ENCODE data around the gene PGA5.
A peak's percentile ranks its signal among the peaks of the same experiment; 100 is the strongest.
"Not testable (repeated sequence)": the region's sequence is repeated elsewhere in the genome, so short reads cannot be mapped to it uniquely, and the experiment has no call there.

The PGA5 gene

GRCh38 chr11:61229458-61229857 lies 11.5 kb upstream of the PGA5 start:
- not testable (repeated sequence) for DNase-seq

GRCh38 chr11:61231033-61231432 lies 9.9 kb upstream of the PGA5 start:
- DNase-seq, result not testable (repeated sequence)

- DNase-seq, result not testable (repeated sequence)
Measured at GRCh38 chr11:61231585-61231984, 9.4 kb upstream of the PGA5 start.

GRCh38 chr11:61232548-61233145 lies 8.3 kb upstream of the PGA5 start:
- not testable (repeated sequence) for DNase-seq

- not testable (repeated sequence) for DNase-seq
Measured at GRCh38 chr11:61237130-61237529, 3.8 kb upstream of the PGA5 start.

DNA sequence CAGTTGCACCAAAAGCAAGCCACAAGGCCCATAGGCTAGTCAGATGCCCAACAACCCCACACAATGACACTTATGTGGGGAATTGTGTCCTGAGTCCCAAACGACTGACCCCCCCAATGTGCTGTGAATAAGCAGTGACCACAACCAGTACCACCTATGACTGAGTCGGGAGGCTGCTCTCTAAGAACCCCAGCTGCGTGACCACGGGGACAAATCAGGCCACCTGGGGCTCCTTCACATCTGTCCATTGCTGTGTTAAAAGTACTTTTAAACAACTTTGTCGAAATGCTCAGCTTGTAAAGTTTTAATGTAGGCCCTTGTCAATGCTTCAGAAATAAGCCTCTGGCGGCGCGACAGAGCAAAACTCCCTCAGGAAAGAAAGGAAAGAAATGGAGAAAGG lies 687 bp upstream of the PGA5 start:
- not testable (repeated sequence) for DNase-seq

DNA sequence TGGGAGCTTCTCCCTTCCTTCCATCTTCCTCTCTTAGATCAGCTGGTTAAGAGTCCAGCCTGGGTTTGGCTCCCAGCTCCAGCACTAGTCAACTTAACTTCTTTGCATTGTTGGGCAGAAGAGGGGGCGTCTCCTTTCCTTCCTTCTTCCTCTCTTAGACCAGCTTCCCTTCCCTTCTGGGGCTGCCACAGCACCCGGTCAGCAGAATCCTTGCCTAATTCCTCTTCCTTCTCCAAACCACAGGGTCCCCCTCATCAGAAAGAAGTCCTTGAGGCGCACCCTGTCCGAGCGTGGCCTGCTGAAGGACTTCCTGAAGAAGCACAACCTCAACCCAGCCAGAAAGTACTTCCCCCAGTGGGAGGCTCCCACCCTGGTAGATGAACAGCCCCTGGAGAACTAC lies 551 bp downstream of the PGA5 start:
- DNase-seq, result not testable (repeated sequence)

- DNase-seq, result not testable (repeated sequence)
Measured at GRCh38 chr11:61245284-61245964, 4.4 kb downstream of the PGA5 start.

DNA sequence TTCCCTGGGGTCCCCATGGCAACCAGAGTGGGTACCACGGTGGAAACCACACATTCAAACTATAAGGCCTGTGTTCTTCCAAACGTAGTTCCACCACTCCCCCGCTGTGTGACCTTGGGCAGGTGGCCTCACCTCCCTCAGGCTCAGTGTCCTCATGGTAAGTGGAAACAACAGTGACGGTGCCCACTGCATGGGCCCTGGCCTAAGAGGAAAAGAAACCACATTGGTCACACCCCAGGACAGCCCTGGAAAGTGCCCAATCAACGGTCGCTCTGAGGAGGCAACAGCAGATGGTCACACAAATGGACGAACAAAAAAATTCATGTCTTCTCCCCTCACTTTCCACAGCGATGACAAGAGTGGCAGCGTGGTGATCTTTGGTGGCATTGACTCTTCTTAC lies 7.1 kb downstream of the PGA5 start:
- DNase-seq, result not testable (repeated sequence)

- not testable (repeated sequence) for DNase-seq
Measured at GRCh38 chr11:61249201-61249600, 8.2 kb downstream of the PGA5 start.

DNA sequence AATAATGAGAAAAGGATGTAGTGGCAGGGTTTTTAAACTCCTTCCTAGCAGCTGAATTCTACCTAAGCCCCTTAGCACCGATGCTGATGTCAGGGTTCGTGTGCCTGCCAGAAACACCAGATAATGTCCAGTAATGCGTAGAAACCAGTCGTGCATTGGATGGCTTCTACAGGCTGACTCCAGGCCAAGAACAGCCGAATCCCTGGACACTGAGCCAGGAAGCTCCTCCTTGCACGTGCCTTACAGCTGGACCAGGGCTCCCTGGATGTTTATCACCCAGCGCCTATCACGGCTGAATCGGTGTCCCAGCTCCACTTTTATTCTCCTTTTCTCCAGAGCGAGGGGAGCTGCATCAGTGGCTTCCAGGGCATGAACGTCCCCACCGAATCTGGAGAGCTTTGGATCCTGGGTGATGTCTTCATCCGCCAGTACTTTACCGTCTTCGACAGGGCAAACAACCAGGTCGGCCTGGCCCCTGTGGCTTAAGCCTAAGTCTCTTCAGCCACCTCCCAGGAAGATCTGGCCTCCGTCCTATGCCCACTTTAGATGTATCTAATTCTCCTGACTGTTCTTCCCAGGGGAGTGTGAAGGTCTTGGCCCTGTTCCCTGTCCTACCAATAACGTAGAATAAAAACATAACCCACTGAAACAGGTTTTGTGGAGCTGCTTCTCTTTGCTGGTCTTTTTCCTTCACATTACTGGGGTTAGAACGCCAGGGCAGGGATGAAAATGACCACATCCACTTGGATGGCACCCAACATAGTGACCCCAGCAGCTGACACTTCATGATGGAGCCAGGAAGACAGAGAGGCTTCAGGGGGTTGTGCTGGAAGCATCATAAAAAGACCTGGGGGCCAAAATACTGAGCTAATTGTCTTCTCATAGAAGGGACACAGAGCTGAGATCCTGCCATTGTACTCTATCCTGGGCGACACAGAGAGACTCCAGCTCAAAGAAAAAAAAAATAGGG lies 10.1 kb downstream of the PGA5 start:
- DNase-seq, result not testable (repeated sequence)

- not testable (repeated sequence) for DNase-seq
Measured at GRCh38 chr11:61252332-61252731, 11.4 kb downstream of the PGA5 start.

- DNase-seq, result peak; percentile 63
Measured at GRCh38 chr11:61254403-61255025, 13.5 kb downstream of the PGA5 start.

DNA sequence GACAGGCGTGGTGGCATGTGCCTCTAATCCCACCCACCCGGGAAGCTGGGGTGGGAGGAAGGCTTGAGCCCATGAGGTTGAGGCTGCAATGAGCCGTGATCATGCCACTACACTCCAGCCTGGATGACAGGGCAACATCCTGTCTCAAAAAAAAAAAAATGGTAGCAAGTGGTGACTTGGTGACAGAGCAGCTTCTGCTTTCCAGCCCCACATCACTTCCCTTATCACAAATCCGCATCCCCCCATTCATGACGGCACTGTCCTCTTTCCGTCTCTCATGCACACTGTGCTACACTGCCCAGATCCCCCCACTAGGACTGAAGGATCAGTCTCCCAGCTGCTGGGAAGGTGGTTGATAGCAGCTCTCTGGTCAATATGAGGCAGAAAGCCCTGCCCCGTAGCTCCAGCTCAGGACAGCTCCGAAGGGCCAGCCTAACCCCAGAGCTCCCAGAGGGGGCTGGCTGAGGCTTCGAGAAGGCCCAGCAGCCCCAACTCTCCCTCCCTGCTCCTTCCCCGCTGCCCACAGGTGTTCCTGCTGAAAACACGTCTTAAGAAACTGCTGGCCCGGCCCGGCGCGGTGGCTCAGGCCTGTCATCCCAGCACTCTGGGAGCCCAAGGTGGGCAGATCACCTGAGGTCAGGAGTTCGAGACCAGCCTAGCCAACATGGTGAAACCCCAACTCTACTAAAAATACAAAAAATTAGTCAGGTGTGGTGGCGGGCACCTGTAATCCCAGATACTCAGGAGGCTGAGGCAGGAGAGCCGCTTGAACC lies 15.9 kb downstream of the PGA5 start:
- no peak for DNase-seq

DNA sequence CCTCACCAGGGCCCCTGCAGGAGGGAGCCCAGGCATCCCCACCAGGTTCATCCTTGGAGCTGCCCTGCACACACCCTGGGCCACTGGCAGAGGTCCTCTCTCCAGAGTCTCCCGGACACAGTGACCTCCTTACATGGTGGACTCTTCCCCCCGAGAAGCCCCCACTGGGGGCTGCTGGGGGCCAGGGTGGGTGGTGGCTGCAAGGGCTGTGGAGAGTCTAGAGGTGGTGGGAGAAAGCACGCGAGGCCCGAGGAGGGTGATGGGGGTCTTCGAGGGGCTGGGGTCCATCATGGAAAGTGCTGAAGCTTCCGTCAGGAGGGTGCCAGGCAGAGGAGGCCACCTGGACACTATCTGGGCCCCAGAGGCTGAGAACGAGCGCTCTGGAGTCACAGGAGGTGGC lies 17.6 kb downstream of the PGA5 start:
- no peak for DNase-seq

- no peak for DNase-seq
Measured at GRCh38 chr11:61259363-61259762, 18.4 kb downstream of the PGA5 start.

GRCh38 chr11:61264371-61264770 lies 23.4 kb downstream of the PGA5 start:
- no peak for DNase-seq

GRCh38 chr11:61264795-61265194 lies 23.8 kb downstream of the PGA5 start:
- no peak for DNase-seq

- no peak for DNase-seq
Measured at GRCh38 chr11:61265357-61265756, 24.4 kb downstream of the PGA5 start.

GRCh38 chr11:61266602-61267001 lies 25.6 kb downstream of the PGA5 start:
- no peak for DNase-seq

DNA sequence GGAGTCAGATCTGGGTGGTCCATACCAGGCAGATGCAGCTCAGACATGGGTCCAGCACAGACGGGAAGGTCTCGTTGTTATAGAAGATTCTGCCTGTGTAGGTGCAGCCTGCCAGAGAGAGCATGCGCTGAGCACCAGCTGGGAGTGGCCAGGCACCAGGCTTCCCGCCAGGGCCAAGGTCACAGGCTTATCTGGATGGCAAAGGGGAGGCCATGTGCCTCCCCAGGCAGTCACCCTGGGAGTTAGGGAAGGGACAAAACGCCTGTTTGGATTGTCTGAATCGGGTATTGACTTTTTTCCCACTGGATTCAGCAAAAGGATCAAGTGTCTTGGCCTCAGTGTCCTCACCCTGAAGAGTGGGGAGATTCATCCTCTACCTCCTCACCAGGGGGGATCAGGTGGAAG lies 26.5 kb downstream of the PGA5 start:
- no peak for DNase-seq

DNA sequence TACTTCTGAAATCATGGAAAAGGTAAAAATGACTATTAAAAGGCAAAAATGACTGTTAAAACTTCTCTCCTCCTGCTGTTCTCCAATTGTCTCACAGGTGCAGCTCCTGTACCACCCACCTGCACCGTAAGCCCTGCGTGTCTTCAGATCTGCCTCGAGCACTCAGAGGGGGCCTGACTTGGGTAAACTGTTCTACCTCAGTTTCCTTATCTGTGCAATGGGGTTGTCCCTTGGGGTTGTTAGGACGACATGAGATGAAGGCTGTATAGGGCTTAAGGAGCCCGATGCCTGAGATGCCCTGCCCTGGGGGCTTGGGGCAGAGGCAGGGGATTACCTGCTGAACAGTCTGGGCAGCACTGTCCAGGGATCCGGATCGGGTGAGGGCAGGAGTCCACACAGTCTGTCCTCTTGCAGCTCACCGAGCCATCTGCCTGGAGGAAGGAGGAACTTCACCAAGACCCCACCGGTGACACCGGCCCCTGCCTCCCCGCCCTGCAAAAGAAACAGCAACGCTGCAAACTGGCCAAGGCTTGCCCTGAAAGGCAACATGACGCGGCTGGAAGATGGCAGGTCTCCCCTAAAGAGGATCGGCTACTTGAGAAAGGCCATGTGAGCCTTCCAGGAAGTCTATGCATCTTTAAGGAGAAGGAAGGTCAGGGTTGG lies 27.7 kb downstream of the PGA5 start:
- DNase-seq, result no peak
